SIG-M5 treated with dmso at 0.1 percent for 504 hours (cell line): Measurements from ENCODE around the gene PEAR1.
"Not testable (repeated sequence)": the region's sequence is repeated elsewhere in the genome, so short reads cannot be mapped to it uniquely, and the experiment has no call there.

Source experiments
- DNase-seq: peaks from one replicate; lab custom pipeline; 2025; ENCODE audit not compliant: unreplicated experiment; lab: John Stamatoyannopoulos, UW

PEAR1 gene

GRCh38 chr1:156913809-156914387, 20.4 kb downstream of the PEAR1 start:
- DNase-seq: no peak

GRCh38 chr1:156914440-156914856, 20.9 kb downstream of the PEAR1 start:
- no peak for DNase-seq

- no peak for DNase-seq
Measured at GRCh38 chr1:156920233-156921052, 26.9 kb downstream of the PEAR1 start, which contains the start of gene LRRC71. TSS of gene LRRC71 (plus strand) at chr1:156920632. CDS start at chr1:156920804, 172 bp downstream.

- no peak for DNase-seq
Measured at GRCh38 chr1:156921053-156921529, 27.6 kb downstream of the PEAR1 start.

- no peak for DNase-seq
Measured at GRCh38 chr1:156922986-156923669, 29.6 kb downstream of the PEAR1 start.

GRCh38 chr1:156923670-156924477, 30.4 kb downstream of the PEAR1 start:
- DNase-seq: no peak

GRCh38 chr1:156924478-156925153, 31.1 kb downstream of the PEAR1 start:
- DNase-seq: no peak

GRCh38 chr1:156925154-156926010, 31.9 kb downstream of the PEAR1 start:
- no peak for DNase-seq

GRCh38 chr1:156926175-156926574, 32.7 kb downstream of the PEAR1 start:
- peak; percentile 30 for DNase-seq

- not testable (repeated sequence) for DNase-seq
Measured at GRCh38 chr1:156926695-156927094, 33.2 kb downstream of the PEAR1 start.

GRCh38 chr1:156927215-156928042, 33.9 kb downstream of the PEAR1 start:
- peak; percentile 71 for DNase-seq

GRCh38 chr1:156928043-156928602, 34.6 kb downstream of the PEAR1 start:
- no peak for DNase-seq

- no peak for DNase-seq
Measured at GRCh38 chr1:156929596-156930238, 36.2 kb downstream of the PEAR1 start.

- no peak for DNase-seq
Measured at GRCh38 chr1:156930483-156930882, 37.0 kb downstream of the PEAR1 start.

GRCh38 chr1:156931211-156931952, 37.9 kb downstream of the PEAR1 start:
- no peak for DNase-seq

GRCh38 chr1:156931974-156932710, 38.6 kb downstream of the PEAR1 start:
- DNase-seq: no peak
